GM19351 (cell line): ENCODE data around the gene RFK.

Experiments used
- ATAC-seq: cut with Tn5 transposase; IDR thresholded peaks from one replicate; pipeline ENCODE4 v1.9.1; 2021; ENCODE audit warnings: mild to moderate bottlenecking, moderate library complexity; ENCODE audit not compliant: unreplicated experiment

RFK gene

DNA sequence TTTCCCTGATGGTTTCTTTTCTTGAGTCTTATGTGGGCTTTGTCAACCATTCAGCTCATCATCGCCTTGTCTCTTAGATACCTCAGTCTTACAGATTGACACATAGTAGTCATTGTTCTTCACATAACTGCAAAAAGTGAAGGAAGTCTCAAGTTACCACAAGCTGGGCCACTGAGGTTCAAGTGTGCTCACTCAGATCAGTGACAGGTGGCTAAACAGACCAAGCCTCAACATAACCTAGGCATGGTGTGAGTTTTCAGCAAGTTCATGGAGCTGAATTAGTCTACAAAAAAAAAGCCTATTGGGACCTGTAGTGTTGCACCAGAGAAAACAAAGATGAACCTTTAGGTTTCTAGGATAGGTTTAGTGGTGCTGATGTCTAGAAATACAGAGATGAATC, 58.2 kb downstream of the RFK start:
- ATAC-seq: no peak
